Sigmoid colon (tissue), 4 donors: ENCODE results near the gene CEP44.

ENCODE experiments used
- EP300 ChIP-seq, 4 donors: sonication (generic); formaldehyde crosslinking; IDR thresholded peaks; one replicate each; pipeline ENCODE4 v1.6.1; 2017; ENCODE audit warnings: antibody characterized with exemption in 4 of 4
- POLR2A ChIP-seq, 2 donors: fragments of 450-650 bp; IDR thresholded peaks; one replicate each; pipeline ENCODE4 v1.6.1; 2016; ENCODE audit warnings: antibody characterized with exemption in 2 of 2, mild to moderate bottlenecking in 2 of 2, moderate library complexity in 2 of 2
- POLR2AphosphoS5 ChIP-seq, 4 donors: sonication (generic); formaldehyde crosslinking; IDR thresholded peaks; one replicate each; pipeline ENCODE4 v1.6.1; 2017; ENCODE audit warnings: antibody characterized with exemption in 4 of 4
- TF ChIP-seq, protein P1 (sequence below), 4 experiments: fragments of 450-650 bp in 3 of 4; fragments of 200-600 bp in 1 of 4; IDR thresholded peaks; one replicate each; pipeline ENCODE4 v1.5.1; 2016 to 2019; ENCODE audit warnings: antibody characterized with exemption in 4 of 4, mild to moderate bottlenecking in 3 of 4, moderate library complexity in 2 of 4

GRCh38 chr4:174255786-174256185 lies 27.9 kb upstream of the CEP44 start:
- TF ChIP-seq, protein P1, sequence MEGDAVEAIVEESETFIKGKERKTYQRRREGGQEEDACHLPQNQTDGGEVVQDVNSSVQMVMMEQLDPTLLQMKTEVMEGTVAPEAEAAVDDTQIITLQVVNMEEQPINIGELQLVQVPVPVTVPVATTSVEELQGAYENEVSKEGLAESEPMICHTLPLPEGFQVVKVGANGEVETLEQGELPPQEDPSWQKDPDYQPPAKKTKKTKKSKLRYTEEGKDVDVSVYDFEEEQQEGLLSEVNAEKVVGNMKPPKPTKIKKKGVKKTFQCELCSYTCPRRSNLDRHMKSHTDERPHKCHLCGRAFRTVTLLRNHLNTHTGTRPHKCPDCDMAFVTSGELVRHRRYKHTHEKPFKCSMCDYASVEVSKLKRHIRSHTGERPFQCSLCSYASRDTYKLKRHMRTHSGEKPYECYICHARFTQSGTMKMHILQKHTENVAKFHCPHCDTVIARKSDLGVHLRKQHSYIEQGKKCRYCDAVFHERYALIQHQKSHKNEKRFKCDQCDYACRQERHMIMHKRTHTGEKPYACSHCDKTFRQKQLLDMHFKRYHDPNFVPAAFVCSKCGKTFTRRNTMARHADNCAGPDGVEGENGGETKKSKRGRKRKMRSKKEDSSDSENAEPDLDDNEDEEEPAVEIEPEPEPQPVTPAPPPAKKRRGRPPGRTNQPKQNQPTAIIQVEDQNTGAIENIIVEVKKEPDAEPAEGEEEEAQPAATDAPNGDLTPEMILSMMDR (IDR thresholded peaks at IDR 0.05): no peak
- TF ChIP-seq POLR2A (IDR thresholded peaks at IDR 0.05) (no peak), EP300 (IDR thresholded peaks at IDR 0.05) (no peak), POLR2AphosphoS5 (IDR thresholded peaks at IDR 0.05) (no peak)
